Muscle of back (tissue), 11 donors: ENCODE measurements around the gene ARL6IP6. TPM values are rescaled to one million over a fixed set of nuclear protein-coding genes. Genes with fewer than 3 reads are reported as not detected.

Experiments used
- DNase-seq, 3 donors: peaks; one replicate each; pipeline versions ENCODE4 v3.0.0 to v3.0.0-alpha.2; 2013
- polyA plus RNA-seq, 10 donors: library from polyadenylated mRNA; unstranded; fragments of 120-200 nt; gene quantifications; one replicate each; pipeline ENCODE4 v1.2.1, GENCODE V29; 2013; ENCODE audit not compliant: insufficient read length in 10 of 10

Gene ARL6IP6
- polyA plus RNA-seq, 10 donors, result 34.7 to 54.5 (median 43.0) TPM

DNA sequence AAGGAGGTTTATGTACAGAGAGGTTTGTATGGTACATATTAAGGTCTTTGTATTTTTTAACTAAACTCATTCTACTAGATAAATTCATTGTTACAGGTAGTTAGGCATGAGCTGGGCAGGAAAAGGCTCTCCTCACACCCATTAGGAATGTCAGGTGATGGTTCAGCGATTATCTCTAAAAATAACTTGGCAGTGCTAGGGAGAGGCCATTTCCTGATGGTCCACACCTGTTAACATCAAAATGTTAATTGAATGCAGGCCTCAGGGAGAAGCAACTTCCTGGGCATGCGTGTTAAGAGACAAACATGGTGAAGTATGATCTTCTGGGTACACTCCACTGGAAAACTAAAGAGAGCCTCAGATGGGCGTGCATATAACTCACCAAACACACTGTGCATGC is 73.6 kb downstream of the ARL6IP6 start:
- no peak for DNase-seq

GRCh38 chr2:152792974-152793373 is 74.6 kb downstream of the ARL6IP6 start:
- no peak for DNase-seq

- no peak for DNase-seq
Observed at GRCh38 chr2:152796941-152797340, 78.5 kb downstream of the ARL6IP6 start.

DNA sequence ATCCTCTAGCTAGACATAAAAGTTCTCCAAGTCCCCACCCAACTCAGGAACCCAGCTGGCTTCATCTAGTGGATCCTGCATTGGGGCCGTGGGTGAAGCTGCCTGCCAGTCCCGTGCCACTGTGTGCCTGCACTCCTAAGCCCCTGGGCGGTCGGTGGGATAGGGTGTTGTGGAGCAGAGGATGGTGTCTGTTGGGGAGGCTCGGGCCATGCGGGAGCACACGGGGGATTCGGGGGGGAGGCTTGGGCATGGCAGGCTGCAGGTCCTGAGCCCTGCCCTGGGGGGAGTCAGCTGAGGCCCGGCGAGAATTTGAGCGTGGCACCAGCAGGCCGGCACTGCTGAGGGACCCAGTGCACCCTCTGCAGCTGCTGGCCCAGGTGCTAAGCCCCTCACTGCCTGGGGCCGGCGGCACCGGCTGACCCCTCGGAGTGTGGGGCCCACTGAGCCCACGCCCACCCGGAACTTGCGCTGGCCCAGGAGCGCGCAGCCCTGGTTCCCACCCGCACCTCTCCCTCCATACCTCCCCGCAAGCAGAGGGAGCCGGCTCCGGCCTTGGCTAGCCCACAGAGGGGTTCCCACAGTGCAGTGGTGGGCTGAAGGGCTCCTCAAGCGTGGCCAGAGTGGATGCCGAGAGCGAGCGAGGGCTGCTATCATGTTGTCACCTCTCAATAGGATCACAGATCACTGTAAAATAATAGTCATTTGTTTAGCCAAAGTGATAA is 86.4 kb downstream of the ARL6IP6 start:
- no peak for DNase-seq

DNA sequence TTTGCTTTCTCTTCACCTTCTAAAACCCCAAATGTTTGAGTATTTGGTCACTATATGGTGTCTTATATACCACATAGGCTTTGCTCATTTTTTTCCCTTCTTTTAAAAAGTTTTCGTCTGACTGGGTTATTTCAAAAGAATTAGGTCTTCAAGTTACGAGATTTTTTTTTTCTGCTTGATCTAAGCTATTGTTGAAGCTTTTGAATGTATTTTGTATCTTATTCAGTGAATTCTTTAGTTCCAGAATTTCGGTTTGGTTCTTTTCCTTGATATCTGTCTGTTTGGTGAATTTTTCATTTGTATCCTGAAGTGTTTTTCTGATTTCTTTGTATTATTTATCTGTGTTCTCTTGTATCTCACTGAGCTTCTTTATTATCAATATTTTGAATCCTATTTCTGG is 93.5 kb downstream of the ARL6IP6 start:
- no peak for DNase-seq

Other genes starting within 250 kb of the ARL6IP6 start
- 10 to 100 TPM; 54.5 to 82.8 (median 74.4) TPM for gene PRPF40A, start 1.2 kb upstream of the ARL6IP6 start, polyA plus RNA-seq